OCI-LY7 (cell line): ENCODE results near the gene ARFGAP3. TPM values are rescaled to one million over a fixed set of nuclear protein-coding genes. Genes with fewer than 3 reads are reported as not detected.

Experiments
- BruUV-seq: library from RNA; stranded (reverse); fragments of 400-500 nt; replicated peaks from 2 replicates; lab custom pipeline; 2021; lab: Mats Ljungman, UMichigan
- CTCF ChIA-PET: fragments of 300-600 bp; sonication (Branson Sonifier 250); formaldehyde crosslinking; loops from one replicate; lab custom pipeline; 2022; ENCODE audit warnings: antibody characterized with exemption; ENCODE audit not compliant: unreplicated experiment; lab: Charles Lee
- POLR2A ChIA-PET: fragments of 300-600 bp; sonication (Branson Sonifier 250); formaldehyde crosslinking; loops from one replicate; lab custom pipeline; 2022; ENCODE audit warnings: antibody characterized with exemption; lab: Charles Lee
- DNase-seq: peaks from one replicate; pipeline ENCODE4 v3.0.0-alpha.2; 2015; ENCODE audit warnings: low spot score
- H2AFZ ChIP-seq: fragments of 200-600 bp; sonication (generic), shearing (Covaris generic); 2 replicates; pipeline ENCODE4 v1.6.1; 2014; ENCODE audit warnings: mild to moderate bottlenecking, antibody characterized with exemption, low read length, moderate library complexity
- H3K27ac ChIP-seq: fragments of 200-600 bp; sonication (generic); 2 replicates; pipeline ENCODE4 v1.5.1; 2014; ENCODE audit warnings: mixed run types, low read depth, mild to moderate bottlenecking, moderate library complexity, low read length, inconsistent platforms; ENCODE audit not compliant: poor library complexity, severe bottlenecking
- H3K36me3 ChIP-seq: fragments of 200-600 bp; sonication (generic); 2 replicates; pipeline ENCODE4 v1.6.1; 2014; ENCODE audit warnings: mild to moderate bottlenecking, antibody characterized with exemption, low read length, moderate library complexity, mixed read lengths; ENCODE audit not compliant: insufficient read depth
- H3K4me1 ChIP-seq: fragments of 200-600 bp; sonication (generic); 2 replicates; pipeline ENCODE4 v1.5.1; 2014; ENCODE audit warnings: mild to moderate bottlenecking, low read length; ENCODE audit not compliant: insufficient read depth, poor library complexity, severe bottlenecking
- H3K4me2 ChIP-seq: fragments of 200-600 bp; sonication (generic); 2 replicates; pipeline ENCODE4 v1.6.1; 2014; ENCODE audit warnings: mild to moderate bottlenecking, low read length
- H3K4me3 ChIP-seq: fragments of 200-600 bp; sonication (generic); 2 replicates; pipeline ENCODE4 v1.5.1; 2014; ENCODE audit warnings: mild to moderate bottlenecking, low read depth, low read length; ENCODE audit not compliant: poor library complexity, severe bottlenecking
- H3K79me2 ChIP-seq: fragments of 200-600 bp; sonication (generic); 2 replicates; pipeline ENCODE4 v1.6.1; 2016; ENCODE audit warnings: low read depth, mild to moderate bottlenecking, low read length, moderate library complexity, mixed read lengths; ENCODE audit not compliant: insufficient read depth
- H3K9me2 ChIP-seq: fragments of 200-600 bp; sonication (generic); 2 replicates; pipeline ENCODE4 v1.6.1; 2016; ENCODE audit warnings: mild to moderate bottlenecking, low read length, mixed read lengths; ENCODE audit not compliant: insufficient read depth
- H3K9me3 ChIP-seq: fragments of 200-600 bp; sonication (generic); 2 replicates; pipeline ENCODE4 v1.6.1; 2014; ENCODE audit warnings: mild to moderate bottlenecking, mixed run types, low read length, mixed read lengths
- H4K20me1 ChIP-seq: fragments of 200-600 bp; sonication (generic); 2 replicates; pipeline ENCODE4 v1.6.1; 2014; ENCODE audit warnings: mild to moderate bottlenecking, antibody characterized with exemption, low read length, moderate library complexity, mixed read lengths; ENCODE audit not compliant: insufficient read depth
- CTCF ChIP-seq: fragments of 200-600 bp; sonication (generic); conservative IDR thresholded peaks from 2 replicates; pipeline ENCODE4 v1.5.1; 2014; ENCODE audit warnings: mild to moderate bottlenecking, antibody characterized with exemption, low read length, moderate library complexity, mixed read lengths
- EZH2phosphoT487 ChIP-seq: fragments of 200-600 bp; sonication (generic); IDR thresholded peaks from 2 replicates; pipeline ENCODE4 v1.6.1; 2018; ENCODE audit warnings: low read depth, borderline replicate concordance, mild to moderate bottlenecking, mixed run types, antibody characterized with exemption, low read length, moderate library complexity, mixed read lengths
- intact Hi-C: fragments of 100-400 bp; cut with micrococcal nuclease; formaldehyde crosslinking; loops from one replicate; pipeline ENCODE4 v1.10.0; 2022; ENCODE audit not compliant: unreplicated experiment
- total RNA-seq, 2 experiments: library from RNA; depleted of rRNA in 1 of 2; stranded (reverse); fragments of >200 nt in 1 of 2; shearing (Covaris generic) in 1 of 2; gene quantifications; 2 replicates each; pipeline ENCODE4 v1.2.3, GENCODE V29; 2014 to 2022

Gene ARFGAP3
- total RNA-seq, 2 experiments from 2014 or later, result 24.2 to 47.0 TPM

- Histone ChIP-seq H4K20me1 (no peaks in the 10 kb centered on the region), H3K79me2 (no peaks in the 10 kb centered on the region), H3K4me1 (peaks cover 4% of the 10 kb centered on the region), H3K27ac (no peak overlapping the region), H3K4me3 (no peak overlapping the region), H3K36me3 (no peaks in the 10 kb centered on the region), H2AFZ (no peak overlapping the region), H3K9me2 (no peaks in the 10 kb centered on the region), H3K4me2 (no peak overlapping the region), H3K9me3 (no peaks in the 10 kb centered on the region)
- ChIA-PET POLR2A (no interaction called here), CTCF (interaction anchor here (0.5 kb wide), 1 partner anchor 744 kb away, joined by 3 read pairs; no protein-coding TSS in a partner anchor)
- intact Hi-C loops, result loop anchor here (2.0 kb wide), 1 partner anchor 169 kb away; no protein-coding TSS in a partner anchor
- TF ChIP-seq EZH2phosphoT487, result no peak
- TF ChIP-seq CTCF, result no peak
- no peak for DNase-seq
- no TSS peak for BruUV-seq
Measured at GRCh38 chr22:42866100-42866499, 9.0 kb upstream of the ARFGAP3 start.

GRCh38 chr22:42865536-42865935 is 8.5 kb upstream of the ARFGAP3 start:
- H3K4me3 ChIP-seq, result no peak overlapping the region
- no peaks in the 10 kb centered on the region for H3K9me3 ChIP-seq
- no peak overlapping the region for H2AFZ ChIP-seq
- BruUV-seq, result no TSS peak
- intact Hi-C loops, result no loop called here
- ChIA-PET POLR2A (no interaction called here), CTCF (interaction anchor here (0.5 kb wide), 1 partner anchor 744 kb away, joined by 3 read pairs; no protein-coding TSS in a partner anchor)
- H3K4me2 ChIP-seq, result no peak overlapping the region
- peaks cover 8% of the 10 kb centered on the region for H3K4me1 ChIP-seq
- no peaks in the 10 kb centered on the region for H3K36me3 ChIP-seq
- H4K20me1 ChIP-seq, result no peaks in the 10 kb centered on the region
- no peak for TF ChIP-seq EZH2phosphoT487
- TF ChIP-seq CTCF, result no peak
- H3K9me2 ChIP-seq, result no peaks in the 10 kb centered on the region
- H3K79me2 ChIP-seq, result no peaks in the 10 kb centered on the region
- no peak for DNase-seq
- H3K27ac ChIP-seq, result no peak overlapping the region

- Histone ChIP-seq H3K36me3 (no peaks in the 10 kb centered on the region), H3K79me2 (no peaks in the 10 kb centered on the region), H3K9me2 (no peaks in the 10 kb centered on the region), H3K4me3 (no peak overlapping the region), H2AFZ (no peak overlapping the region), H3K9me3 (no peaks in the 10 kb centered on the region), H3K4me1 (peaks cover 12% of the 10 kb centered on the region), H4K20me1 (no peaks in the 10 kb centered on the region), H3K4me2 (no peak overlapping the region), H3K27ac (no peak overlapping the region)
- no peak for DNase-seq
- no peak for TF ChIP-seq CTCF
- POLR2A ChIA-PET, result no interaction called here
- CTCF ChIA-PET, result no interaction called here
- intact Hi-C loops, result no loop called here
- no TSS peak for BruUV-seq
Measured at GRCh38 chr22:42863349-42863961, 6.4 kb upstream of the ARFGAP3 start.
